Left cardiac atrium (tissue), 4 donors: ENCODE data around the gene CENPVL1. TPM values are rescaled to one million over a fixed set of nuclear protein-coding genes. Genes with fewer than 3 reads are reported as not detected.
"Not testable (repeated sequence)": the region's sequence is repeated elsewhere in the genome, so short reads cannot be mapped to it uniquely, and the experiment has no call there.

Source experiments
- ATAC-seq, 2 donors: fragments of 200-7000 bp; cut with Tn5 transposase; one replicate each; pipeline ENCODE4 v1.9.1; 2020; ENCODE audit warnings: mild to moderate bottlenecking in 2 of 2, moderate library complexity in 2 of 2
- DNase-seq: peaks from one replicate; pipeline ENCODE4 v3.0.0-alpha.2; 2020
- intact Hi-C, 2 donors: fragments of 100-400 bp; cut with DNase I; formaldehyde crosslinking; loops; one replicate each; pipeline versions ENCODE4 v1.14.1 to v1.15.1; 2022 to 2023
- long read RNA-seq: library from polyadenylated mRNA; unstranded; transcript quantifications from one replicate; pipeline ENCODE4 v2.0.0, GENCODE V29; 2021
- total RNA-seq, 2 donors: library from RNA; stranded (reverse); fragmentation: NEBNext Ultra II Directional; extraction: Animal tissue kit (Norgen Biotek cat#: 25700); gene quantifications; one replicate each; pipeline ENCODE4 v1.2.1, GENCODE V29; 2021
- donor health status: DM: no; HTN: yes; CAD: no.
- donor health status: DM: no; HTN: yes; CAD: no; lungs with severe emphysema.
- donor health status: DM: yes; HTN: yes; CAD: no.
- donor health status: Dilated cardiomyopathy.

CENPVL1 gene
- not detected for total RNA-seq
- long read RNA-seq, result 0 reads

- ATAC-seq, intact Hi-C loops: not testable (repeated sequence)
These were observed at the start of gene CENPVL1 for GRCh38 chrX:51710277-51711164. Gene CENPVL1, plus strand, starts transcription at chrX:51710512. Its CDS starts 0 bp downstream, at chrX:51710512.

DNA sequence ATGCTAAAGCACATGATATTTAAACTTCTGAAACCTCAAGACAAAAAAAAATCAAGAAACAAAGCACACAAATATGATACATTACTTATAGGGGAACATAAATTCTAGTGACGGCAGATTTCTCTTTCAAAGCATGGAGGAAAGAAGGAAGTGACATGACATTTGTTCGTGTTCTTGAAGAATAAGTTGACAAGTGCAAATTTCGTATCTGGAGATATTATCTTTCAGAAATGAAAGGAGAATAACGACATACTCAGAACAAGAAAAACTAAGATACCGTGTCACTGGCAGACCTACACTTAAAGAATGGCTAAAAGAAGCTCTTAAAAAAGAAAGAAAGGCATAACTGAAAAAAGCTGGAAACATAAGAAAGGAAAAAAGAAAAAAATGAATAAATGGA, 44.3 kb upstream of the CENPVL1 start:
- intact Hi-C loops, result no loop called here
- DNase-seq (no peak), ATAC-seq (no peak)

More at GRCh38 chrX:51710277-51711164, at the start of gene CENPVL1:
- not testable (repeated sequence) for DNase-seq

DNA sequence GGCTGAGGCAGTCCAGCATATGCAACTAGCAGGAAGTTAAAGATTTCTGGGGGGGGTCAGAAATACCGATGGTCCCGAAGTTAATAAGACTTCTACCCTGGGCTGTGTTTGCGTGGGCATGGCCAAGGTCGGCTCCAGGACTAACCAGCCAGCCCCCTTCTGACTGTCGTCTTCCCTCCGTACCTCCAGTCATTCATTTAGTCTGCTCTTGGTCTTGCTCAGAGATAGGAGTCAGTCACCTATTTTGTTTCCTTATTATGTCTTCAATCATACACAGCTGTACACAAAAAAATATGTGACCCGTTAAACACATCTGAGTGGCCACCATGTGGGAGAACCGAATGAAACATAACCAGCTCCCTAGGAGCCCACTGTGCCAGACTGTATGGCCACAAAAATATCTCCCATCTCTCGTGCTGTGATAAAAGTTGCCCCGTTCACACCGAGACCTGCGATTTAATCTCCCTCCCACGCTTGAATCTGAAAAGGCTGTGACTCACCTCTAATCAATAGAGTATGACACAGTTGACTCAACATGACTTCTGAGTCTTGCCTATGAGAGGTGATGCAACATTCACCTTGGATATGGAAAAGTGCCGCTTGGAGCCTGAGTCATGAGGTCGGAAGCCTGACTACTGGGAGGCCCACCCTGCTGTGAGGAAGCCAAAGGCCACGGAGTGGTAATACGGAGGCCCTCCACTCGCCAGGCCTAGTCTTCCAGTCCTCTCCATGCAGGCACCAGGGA, 30.5 kb upstream of the CENPVL1 start:
- ATAC-seq, DNase-seq, intact Hi-C loops: not testable (repeated sequence)

GRCh38 chrX:51681808-51682719, 28.2 kb upstream of the CENPVL1 start:
- intact Hi-C loops, result not testable (repeated sequence)

GRCh38 chrX:51682720-51683062, 27.6 kb upstream of the CENPVL1 start, which contains the start of gene CENPVL2:
Gene CENPVL2, minus strand, starts transcription at chrX:51682831. Its CDS starts 0 bp downstream, at chrX:51682831.
- ATAC-seq, intact Hi-C loops, DNase-seq: not testable (repeated sequence)

More at GRCh38 chrX:51681808-51682719, 28.2 kb upstream of the CENPVL1 start:
- DNase-seq, ATAC-seq: not testable (repeated sequence)

DNA sequence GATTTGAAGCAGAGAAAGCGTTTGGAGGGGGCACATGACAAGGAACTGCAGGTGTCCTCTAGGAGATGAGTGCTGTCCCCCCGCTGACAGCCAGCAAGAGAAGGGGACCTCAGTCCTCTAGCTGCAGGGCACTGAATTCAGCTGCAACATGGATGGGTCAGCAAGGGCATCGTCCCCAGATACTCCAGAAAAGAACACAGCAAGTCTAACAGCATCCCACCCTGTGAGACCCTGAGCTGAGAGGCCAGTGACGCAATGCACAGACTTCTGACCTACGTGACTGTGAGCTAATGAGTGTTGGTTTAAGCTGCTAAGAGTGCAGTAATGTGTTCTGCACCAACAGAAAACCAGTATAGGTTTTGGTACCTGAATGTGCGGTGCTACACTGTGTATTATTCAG, 16.1 kb upstream of the CENPVL1 start:
- intact Hi-C loops, result no loop called here
- no peak for ATAC-seq
- DNase-seq, result no peak

DNA sequence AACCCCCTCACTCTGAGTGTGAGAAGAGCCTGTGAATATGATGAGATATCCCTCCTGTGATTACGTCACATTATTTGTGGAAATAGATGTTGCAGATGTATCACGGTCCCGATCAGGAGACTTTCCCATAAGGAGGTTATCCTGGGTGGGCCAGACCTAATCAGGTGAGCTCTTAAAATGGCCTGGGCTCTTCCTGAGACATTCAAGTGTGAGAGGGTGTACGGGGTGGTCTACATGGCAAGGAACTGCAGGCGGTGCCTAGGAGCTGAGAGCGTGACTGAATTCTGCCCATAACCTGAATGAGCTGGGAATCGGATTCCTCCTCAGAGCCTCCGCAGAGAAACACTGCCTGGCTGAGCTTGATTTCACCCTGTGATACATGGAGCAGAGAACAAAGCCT, 12.9 kb upstream of the CENPVL1 start:
- DNase-seq (no peak), ATAC-seq (no peak)
- intact Hi-C loops, result no loop called here

- not testable (repeated sequence) for ATAC-seq
These were observed 2.8 kb downstream of the CENPVL1 start for GRCh38 chrX:51712943-51713647.

DNA sequence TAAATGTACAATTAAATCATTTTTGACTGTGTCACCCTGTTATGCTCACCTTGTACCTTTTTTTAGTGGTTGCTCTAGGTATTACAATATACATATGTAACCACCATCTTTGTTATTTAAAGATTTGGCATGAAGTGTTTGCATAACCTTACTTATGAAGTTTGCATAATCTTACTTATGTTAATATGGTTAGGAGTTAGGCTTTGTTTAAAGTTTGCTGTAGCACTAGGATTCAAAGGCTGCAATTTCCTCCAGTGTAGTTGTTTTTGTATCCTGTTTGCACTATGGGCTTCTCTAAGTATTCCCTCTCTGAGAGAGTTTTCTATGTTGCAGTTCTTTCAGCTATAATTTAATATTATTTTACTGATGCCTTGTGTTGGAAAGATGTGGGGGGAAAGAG, 17.9 kb downstream of the CENPVL1 start:
- intact Hi-C loops, result no loop called here
- no peak for DNase-seq
- ATAC-seq, result no peak

More at GRCh38 chrX:51712943-51713647, 2.8 kb downstream of the CENPVL1 start:
- intact Hi-C loops, DNase-seq: not testable (repeated sequence)

DNA sequence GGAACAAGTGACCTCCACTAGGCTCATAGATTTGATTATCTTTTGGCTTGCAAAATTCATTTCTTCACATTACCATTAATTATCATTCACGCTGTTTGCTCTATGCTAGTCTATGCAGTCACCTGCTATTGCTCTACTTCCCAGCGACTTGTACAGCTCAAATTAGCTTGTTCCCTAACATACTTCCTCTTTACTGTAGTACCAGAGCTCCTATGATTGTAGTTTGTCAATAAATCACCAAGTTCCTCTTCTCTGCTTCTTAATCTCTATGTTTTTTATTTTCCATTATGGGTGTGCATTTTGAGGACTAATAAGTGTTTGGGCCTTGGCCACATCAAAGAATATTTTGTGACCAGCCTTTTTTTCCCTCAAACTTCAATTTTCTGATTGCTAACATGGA, 26.8 kb downstream of the CENPVL1 start:
- intact Hi-C loops, result no loop called here
- no peak for DNase-seq
- ATAC-seq, result no peak

DNA sequence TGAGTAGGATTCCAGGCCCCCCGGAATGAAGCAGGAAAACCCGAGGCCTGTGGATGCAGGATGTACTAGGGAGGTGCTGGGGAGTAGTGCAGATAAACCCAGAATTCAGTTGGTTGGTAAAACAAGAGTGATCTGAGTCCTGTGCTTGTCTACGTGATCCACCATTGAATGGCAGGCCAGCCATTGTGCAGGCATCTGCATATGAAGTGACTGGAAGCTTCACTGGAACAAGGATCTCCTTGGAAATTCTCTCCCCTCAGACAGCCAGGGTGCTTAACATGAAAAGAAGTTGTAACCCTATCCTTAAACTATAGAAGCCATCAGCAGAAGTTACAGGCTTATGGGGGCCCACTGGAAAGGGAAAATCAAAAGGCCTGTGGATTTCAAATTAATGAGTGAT, 32.3 kb downstream of the CENPVL1 start:
- intact Hi-C loops, result no loop called here
- ATAC-seq, result no peak
- no peak for DNase-seq

DNA sequence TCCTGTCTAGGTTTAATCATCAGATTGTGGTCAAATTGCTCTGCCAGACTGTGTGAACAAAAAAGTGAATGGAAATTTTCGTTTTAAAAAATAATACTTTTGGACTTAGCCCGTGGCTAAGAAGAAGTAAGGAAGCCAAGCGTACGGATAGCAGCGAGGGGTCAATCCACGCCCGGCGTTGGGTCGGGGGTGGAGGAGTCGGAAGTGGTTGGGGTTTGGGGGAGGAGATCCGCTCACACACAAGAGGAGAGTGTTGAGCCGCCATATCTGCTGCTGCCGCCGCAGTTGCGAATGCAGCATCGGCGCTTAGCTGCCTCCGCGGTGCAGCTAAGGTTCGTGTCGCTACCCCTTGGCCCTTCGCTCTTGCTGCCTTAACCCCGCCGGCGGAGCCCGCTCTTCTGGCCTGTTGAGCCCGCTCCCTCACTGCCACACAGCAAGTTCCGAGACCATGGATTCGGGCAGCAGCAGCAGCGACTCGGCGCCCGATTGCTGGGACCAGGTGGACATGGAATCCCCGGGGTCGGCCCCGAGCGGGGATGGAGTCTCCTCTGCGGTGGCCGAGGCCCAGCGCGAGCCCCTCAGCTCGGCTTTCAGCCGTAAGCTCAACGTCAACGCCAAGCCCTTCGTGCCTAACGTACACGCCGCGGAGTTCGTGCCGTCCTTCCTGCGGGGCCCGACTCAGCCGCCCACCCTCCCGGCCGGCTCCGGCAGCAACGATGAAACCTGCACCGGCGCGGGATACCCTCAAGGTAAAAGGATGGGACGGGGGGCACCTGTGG, 33.1 kb downstream of the CENPVL1 start, which contains the start of gene GSPT2:
GSPT2 (plus strand) TSS at position 264 of the 779 bp plus-strand sequence; CDS start at position 449, 185 bp downstream.
- intact Hi-C loops, result no loop called here
- ATAC-seq, result peak; percentile 99
- DNase-seq, result peak; percentile 64

DNA sequence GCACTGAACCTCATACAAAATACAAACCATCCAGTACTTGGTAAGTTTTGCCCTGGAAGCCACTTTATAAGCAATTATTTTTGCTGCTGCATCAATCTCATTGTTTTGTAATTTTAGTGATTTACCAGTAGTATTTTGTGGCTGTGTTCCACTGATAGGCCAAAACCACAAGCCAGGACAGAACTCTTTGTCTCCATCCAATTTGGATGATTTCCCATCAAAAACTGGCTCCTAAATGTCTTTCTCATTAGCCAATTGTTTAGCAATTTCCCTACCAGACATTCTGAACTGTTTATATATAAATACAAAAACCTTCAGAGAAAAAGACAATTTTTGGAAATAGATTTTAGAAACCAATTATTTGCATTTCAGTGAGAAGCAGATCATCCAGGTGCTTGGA, 37.4 kb downstream of the CENPVL1 start:
- no peak for DNase-seq
- intact Hi-C loops, result no loop called here
- ATAC-seq, result no peak

DNA sequence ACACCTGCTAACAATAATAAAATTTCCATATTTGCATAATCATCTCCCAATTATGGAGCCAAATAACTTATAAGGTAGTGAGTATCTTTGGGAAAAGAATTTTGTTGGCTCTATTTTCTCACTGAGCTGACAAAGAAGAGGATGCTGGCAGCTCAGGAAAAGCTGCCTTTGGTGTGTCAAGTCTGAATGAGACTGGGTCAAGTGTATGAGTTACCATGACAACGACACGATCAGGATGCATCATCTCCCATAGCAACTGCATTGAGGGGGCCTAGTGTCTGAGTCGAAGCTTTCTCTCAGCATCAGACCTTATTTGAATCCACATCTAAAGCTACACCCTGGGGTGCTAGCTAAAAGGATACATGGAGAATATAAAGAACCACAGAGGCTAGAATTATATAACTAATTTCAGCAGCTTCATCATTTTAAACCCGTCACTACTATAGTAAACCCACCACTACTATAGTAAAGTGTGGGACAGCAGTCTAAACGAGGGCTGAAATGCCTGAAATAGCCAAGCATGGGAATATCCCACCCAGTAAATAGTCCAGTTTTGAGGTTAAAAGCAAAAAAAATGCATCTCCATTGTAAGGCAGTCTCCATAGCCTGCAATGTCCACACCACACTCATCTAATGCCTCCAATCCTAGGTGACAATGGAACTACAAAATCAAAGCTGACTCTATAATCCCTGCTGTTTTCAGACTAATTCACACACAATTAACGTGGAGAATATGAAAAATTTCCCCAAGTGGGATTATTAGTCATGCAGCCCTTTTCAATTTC, 48.9 kb downstream of the CENPVL1 start:
- intact Hi-C loops, result no loop called here
- ATAC-seq (no peak), DNase-seq (no peak)

DNA sequence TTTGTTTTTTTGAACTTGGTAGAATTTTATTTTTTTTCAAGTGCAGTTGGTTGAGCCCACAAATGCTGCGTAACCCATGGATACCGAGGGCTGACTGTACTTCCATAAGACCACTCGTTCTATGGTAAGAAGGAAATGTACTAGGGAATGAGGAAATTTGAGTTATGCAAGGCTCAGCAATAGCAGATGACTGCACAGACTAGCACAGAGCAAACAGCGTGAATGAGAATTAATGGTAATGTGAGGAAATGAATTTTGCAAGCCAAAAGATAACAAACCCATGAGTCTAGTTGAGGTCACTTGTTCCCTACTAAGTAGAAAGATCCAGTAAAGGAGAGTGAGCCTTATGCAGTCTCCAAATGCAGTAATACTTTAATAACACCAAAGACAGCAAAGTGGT, 50.3 kb downstream of the CENPVL1 start:
- no peak for ATAC-seq
- DNase-seq, result no peak
- intact Hi-C loops, result no loop called here
